GM21526 (cell line): ENCODE results near the gene HEG1.

Source experiments
- ATAC-seq: cut with Tn5 transposase; IDR thresholded peaks from one replicate; pipeline ENCODE4 v1.9.1; 2021; ENCODE audit warnings: moderate library complexity; ENCODE audit not compliant: unreplicated experiment, low FRiP score

The HEG1 gene

GRCh38 chr3:125072749-125073389 lies 17.1 kb upstream of the HEG1 start:
- no peak for ATAC-seq

GRCh38 chr3:125072301-125072700 lies 16.5 kb upstream of the HEG1 start:
- no peak for ATAC-seq

- ATAC-seq: no peak
These were observed 14.4 kb upstream of the HEG1 start for GRCh38 chr3:125069968-125070745.

GRCh38 chr3:125069452-125069851 lies 13.7 kb upstream of the HEG1 start:
- ATAC-seq: no peak

GRCh38 chr3:125068265-125068664 lies 12.5 kb upstream of the HEG1 start:
- ATAC-seq: no peak

- no peak for ATAC-seq
These were observed 11.4 kb upstream of the HEG1 start for GRCh38 chr3:125067225-125067624.

GRCh38 chr3:125062904-125063618 lies 7.3 kb upstream of the HEG1 start:
- ATAC-seq: no peak

- ATAC-seq: no peak
These were observed 5.8 kb upstream of the HEG1 start for GRCh38 chr3:125061646-125062045.

- ATAC-seq: no peak
These were observed 5.4 kb upstream of the HEG1 start for GRCh38 chr3:125061170-125061569.

- no peak for ATAC-seq
These were observed 3.9 kb upstream of the HEG1 start for GRCh38 chr3:125059488-125060245.

GRCh38 chr3:125058959-125059358 lies 3.2 kb upstream of the HEG1 start:
- no peak for ATAC-seq

- ATAC-seq: no peak
These were observed 2.7 kb upstream of the HEG1 start for GRCh38 chr3:125058529-125058928.

GRCh38 chr3:125057186-125057850 lies 1.5 kb upstream of the HEG1 start:
- no peak for ATAC-seq

- peak; percentile 34 for ATAC-seq
These were observed 375 bp downstream of the HEG1 start for GRCh38 chr3:125055331-125055912.

- ATAC-seq: no peak
These were observed 1.1 kb downstream of the HEG1 start for GRCh38 chr3:125054449-125055329.

GRCh38 chr3:125054062-125054448 lies 1.7 kb downstream of the HEG1 start:
- no peak for ATAC-seq

GRCh38 chr3:125053304-125053699 lies 2.5 kb downstream of the HEG1 start:
- no peak for ATAC-seq

GRCh38 chr3:125052624-125053303 lies 3.0 kb downstream of the HEG1 start:
- no peak for ATAC-seq
